ENCODE results near the gene TAOK3.
A peak's percentile ranks its signal among the peaks of the same experiment; 100 is the strongest.
"Not testable (repeated sequence)": the region's sequence is repeated elsewhere in the genome, so short reads cannot be mapped to it uniquely, and the experiment has no call there.

The TAOK3 gene

DNA sequence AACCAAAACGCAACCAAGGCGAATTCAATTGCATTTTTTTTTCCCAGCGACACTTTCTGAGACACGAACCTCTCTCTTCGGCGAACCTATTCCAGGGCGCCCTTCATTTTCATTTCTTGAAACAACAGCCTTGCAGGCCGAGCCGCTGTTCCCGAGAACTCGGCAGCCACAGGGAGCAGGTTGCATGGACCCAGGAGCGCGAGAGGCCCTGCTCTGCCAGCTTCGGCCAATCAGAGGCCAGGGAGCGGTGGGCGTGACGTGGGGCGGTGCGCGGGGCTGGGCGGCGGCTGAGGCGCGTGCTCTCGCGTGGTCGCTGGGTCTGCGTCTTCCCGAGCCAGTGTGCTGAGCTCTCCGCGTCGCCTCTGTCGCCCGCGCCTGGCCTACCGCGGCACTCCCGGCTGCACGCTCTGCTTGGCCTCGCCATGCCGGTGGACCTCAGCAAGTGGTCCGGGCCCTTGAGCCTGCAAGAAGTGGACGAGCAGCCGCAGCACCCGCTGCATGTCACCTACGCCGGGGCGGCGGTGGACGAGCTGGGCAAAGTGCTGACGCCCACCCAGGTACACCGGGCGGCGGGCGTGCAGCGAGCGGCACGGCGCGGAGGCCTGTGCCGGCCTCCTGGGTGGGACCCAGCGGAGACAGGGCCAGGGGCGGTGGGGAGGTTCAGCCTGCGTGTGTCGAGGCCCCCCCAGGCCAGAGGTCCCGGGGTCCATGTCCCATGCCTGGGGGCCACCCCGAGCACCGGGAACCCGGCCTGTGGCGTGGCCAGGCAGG, 236.7 kb downstream of the TAOK3 start, which contains the start of gene PEBP1:
PEBP1 (plus strand) TSS at position 337 of the 771 bp plus-strand sequence; CDS start at position 423, 86 bp downstream.
- Histone ChIP-seq H3K4me2 (ENCODE audit: low read depth, low read length) (peak within 1 kb of the TSS; percentile 52), H3K27ac (ENCODE audit: low read length) (no peak within 1 kb of the TSS), H3K4me1 (ENCODE audit: low read length) (no peaks in the 10 kb centered on the region), H3K9ac (ENCODE audit: low read length) (peak within 1 kb of the TSS; percentile 78), H4K20me1 (ENCODE audit: insufficient read depth, low read length) (no peaks in the 10 kb centered on the region), H3K27me3 (replicated peaks; ENCODE audit: insufficient read depth, low read length) (no peaks in the 10 kb centered on the region), H3K9me3 (replicated peaks; ENCODE audit: insufficient read depth, low read length) (no peaks in the 10 kb centered on the region), H3K4me3 (ENCODE audit: low read length) (peak within 1 kb of the TSS; percentile 77), H2AFZ (ENCODE audit: low read length) (peak within 1 kb of the TSS; percentile 61), H3F3A (ENCODE audit: insufficient read depth, low read length) (no peaks in the 10 kb centered on the region), H3K9me2 (replicated peaks; ENCODE audit: insufficient read depth, low read length) (no peaks in the 10 kb centered on the region), H3K36me3 (replicated peaks; ENCODE audit: insufficient read depth, low read length) (no peaks in the 10 kb centered on the region), H3K79me2 (ENCODE audit: low read length) (peaks cover 17% of the 10 kb centered on the region)
- DNase-seq = peak; percentile 76
- TF ChIP-seq EZH2phosphoT487 (IDR thresholded peaks at IDR 0.05; ENCODE audit: low read length) (no peak), EZH2 (optimal IDR thresholded peaks at IDR 0.05; ENCODE audit: low read depth, low read length) (no peak)
- TF ChIP-seq, protein P1, sequence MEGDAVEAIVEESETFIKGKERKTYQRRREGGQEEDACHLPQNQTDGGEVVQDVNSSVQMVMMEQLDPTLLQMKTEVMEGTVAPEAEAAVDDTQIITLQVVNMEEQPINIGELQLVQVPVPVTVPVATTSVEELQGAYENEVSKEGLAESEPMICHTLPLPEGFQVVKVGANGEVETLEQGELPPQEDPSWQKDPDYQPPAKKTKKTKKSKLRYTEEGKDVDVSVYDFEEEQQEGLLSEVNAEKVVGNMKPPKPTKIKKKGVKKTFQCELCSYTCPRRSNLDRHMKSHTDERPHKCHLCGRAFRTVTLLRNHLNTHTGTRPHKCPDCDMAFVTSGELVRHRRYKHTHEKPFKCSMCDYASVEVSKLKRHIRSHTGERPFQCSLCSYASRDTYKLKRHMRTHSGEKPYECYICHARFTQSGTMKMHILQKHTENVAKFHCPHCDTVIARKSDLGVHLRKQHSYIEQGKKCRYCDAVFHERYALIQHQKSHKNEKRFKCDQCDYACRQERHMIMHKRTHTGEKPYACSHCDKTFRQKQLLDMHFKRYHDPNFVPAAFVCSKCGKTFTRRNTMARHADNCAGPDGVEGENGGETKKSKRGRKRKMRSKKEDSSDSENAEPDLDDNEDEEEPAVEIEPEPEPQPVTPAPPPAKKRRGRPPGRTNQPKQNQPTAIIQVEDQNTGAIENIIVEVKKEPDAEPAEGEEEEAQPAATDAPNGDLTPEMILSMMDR (IDR thresholded peaks at IDR 0.05; ENCODE audit: low read length) = no peak

DNA sequence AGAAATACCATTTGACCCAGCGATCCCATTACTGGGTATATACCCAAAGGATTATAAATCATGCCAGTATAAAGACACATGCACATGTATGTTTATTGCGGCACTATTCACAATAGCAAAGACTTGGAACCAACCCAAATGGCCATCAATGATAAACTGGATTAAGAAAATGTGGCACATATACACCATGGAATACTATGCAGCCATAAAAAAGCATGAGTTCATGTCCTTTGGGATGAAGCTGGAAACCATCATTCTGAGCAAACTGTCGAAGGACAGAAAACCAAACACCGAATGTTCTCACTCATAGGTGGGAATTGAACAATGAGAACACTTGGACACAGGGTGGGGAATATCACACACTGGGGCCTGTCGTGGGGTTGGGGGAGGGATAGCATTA, 243.3 kb downstream of the TAOK3 start:
- not testable (repeated sequence) for H3K79me2 ChIP-seq (ENCODE audit: low read length); H3K9ac ChIP-seq (ENCODE audit: low read length); H3K9me3 ChIP-seq (replicated peaks; ENCODE audit: insufficient read depth, low read length); DNase-seq; H3K4me1 ChIP-seq (ENCODE audit: low read length); H3K9me2 ChIP-seq (replicated peaks; ENCODE audit: insufficient read depth, low read length); H2AFZ ChIP-seq (ENCODE audit: low read length); H3K27me3 ChIP-seq (replicated peaks; ENCODE audit: insufficient read depth, low read length); H3K27ac ChIP-seq (ENCODE audit: low read length); H4K20me1 ChIP-seq (ENCODE audit: insufficient read depth, low read length); H3K4me3 ChIP-seq (ENCODE audit: low read length); H3K4me2 ChIP-seq (ENCODE audit: low read depth, low read length); H3F3A ChIP-seq (ENCODE audit: insufficient read depth, low read length); H3K36me3 ChIP-seq (replicated peaks; ENCODE audit: insufficient read depth, low read length)

DNA sequence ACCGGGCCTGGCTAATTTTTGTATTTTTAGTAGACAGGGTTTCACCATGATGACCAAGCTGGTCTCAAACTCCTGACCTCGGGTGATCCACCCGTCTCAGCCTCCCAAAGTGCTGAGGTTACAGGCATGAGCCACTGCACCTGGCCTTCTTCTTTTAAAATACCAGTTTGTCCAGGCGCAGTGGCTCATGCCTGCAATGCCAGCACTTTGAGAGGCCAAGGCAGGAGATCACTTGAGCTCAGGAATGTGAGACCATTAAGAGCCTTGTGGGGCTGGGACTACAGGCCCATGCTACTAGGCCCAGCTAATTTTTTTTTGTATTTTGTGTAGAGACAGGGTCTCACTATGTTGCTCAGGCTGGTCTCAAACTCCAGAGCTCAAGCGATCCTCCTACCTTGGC, 244.8 kb downstream of the TAOK3 start:
- Histone ChIP-seq H3K27me3 (replicated peaks; ENCODE audit: insufficient read depth, low read length) (no peaks in the 10 kb centered on the region), H3K4me3 (ENCODE audit: low read length) (no peak overlapping the region), H3F3A (ENCODE audit: insufficient read depth, low read length) (no peaks in the 10 kb centered on the region), H3K9me2 (replicated peaks; ENCODE audit: insufficient read depth, low read length) (no peaks in the 10 kb centered on the region), H3K4me1 (ENCODE audit: low read length) (no peaks in the 10 kb centered on the region), H2AFZ (ENCODE audit: low read length) (no peak overlapping the region), H3K27ac (ENCODE audit: low read length) (no peak overlapping the region), H3K9me3 (replicated peaks; ENCODE audit: insufficient read depth, low read length) (no peaks in the 10 kb centered on the region), H3K4me2 (ENCODE audit: low read depth, low read length) (no peak overlapping the region), H3K9ac (ENCODE audit: low read length) (no peak overlapping the region), H3K36me3 (replicated peaks; ENCODE audit: insufficient read depth, low read length) (no peaks in the 10 kb centered on the region), H4K20me1 (ENCODE audit: insufficient read depth, low read length) (no peaks in the 10 kb centered on the region), H3K79me2 (ENCODE audit: low read length) (no peaks in the 10 kb centered on the region)
- TF ChIP-seq, protein P1 (IDR thresholded peaks at IDR 0.05; ENCODE audit: low read length) = no peak
- TF ChIP-seq EZH2phosphoT487 (IDR thresholded peaks at IDR 0.05; ENCODE audit: low read length) (no peak), EZH2 (optimal IDR thresholded peaks at IDR 0.05; ENCODE audit: low read depth, low read length) (no peak)
- DNase-seq = no peak

DNA sequence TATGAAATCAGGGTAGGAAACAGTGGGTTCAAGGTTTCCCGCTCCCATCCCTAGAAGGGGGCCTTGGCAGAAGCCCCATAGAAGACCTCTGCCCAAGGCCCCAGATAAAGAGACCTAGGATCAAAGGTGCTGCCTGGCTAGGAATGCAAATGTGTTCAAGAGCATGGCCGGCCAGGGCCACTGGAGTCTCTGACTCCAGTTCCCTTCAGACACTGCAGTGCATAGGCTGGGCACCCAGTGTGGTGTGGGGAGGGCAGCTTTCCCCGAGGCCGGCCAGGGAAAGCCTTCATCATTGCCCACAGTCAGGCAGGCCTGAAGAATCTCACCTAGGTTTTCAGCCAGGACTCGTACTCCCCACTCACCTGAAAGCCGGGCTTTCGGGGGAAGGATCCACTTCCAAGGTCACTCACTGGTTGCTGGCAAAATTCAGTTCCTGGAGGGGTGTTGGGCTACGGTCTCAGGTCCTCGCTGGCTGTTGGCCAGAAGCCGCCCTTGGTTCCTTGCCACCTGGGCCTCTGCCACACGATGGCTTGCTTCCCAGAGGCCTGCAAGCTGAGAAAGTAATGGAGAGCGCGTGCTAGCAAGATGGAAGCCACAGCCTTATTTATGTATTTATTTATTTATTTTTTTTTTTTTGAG, 246.5 kb downstream of the TAOK3 start:
- Histone ChIP-seq H3K79me2 (ENCODE audit: low read length) (no peaks in the 10 kb centered on the region), H3K27me3 (replicated peaks; ENCODE audit: insufficient read depth, low read length) (no peaks in the 10 kb centered on the region), H3K9ac (ENCODE audit: low read length) (no peak overlapping the region), H3K9me2 (replicated peaks; ENCODE audit: insufficient read depth, low read length) (no peaks in the 10 kb centered on the region), H3K4me3 (ENCODE audit: low read length) (no peak overlapping the region), H3K4me1 (ENCODE audit: low read length) (no peaks in the 10 kb centered on the region), H3K27ac (ENCODE audit: low read length) (no peak overlapping the region), H3K36me3 (replicated peaks; ENCODE audit: insufficient read depth, low read length) (no peaks in the 10 kb centered on the region), H3K4me2 (ENCODE audit: low read depth, low read length) (no peak overlapping the region), H3F3A (ENCODE audit: insufficient read depth, low read length) (no peaks in the 10 kb centered on the region), H3K9me3 (replicated peaks; ENCODE audit: insufficient read depth, low read length) (no peaks in the 10 kb centered on the region), H4K20me1 (ENCODE audit: insufficient read depth, low read length) (no peaks in the 10 kb centered on the region), H2AFZ (ENCODE audit: low read length) (no peak overlapping the region)
- TF ChIP-seq, protein P1 (IDR thresholded peaks at IDR 0.05; ENCODE audit: low read length) = no peak
- TF ChIP-seq EZH2 (optimal IDR thresholded peaks at IDR 0.05; ENCODE audit: low read depth, low read length) = no peak
- no peak for TF ChIP-seq EZH2phosphoT487 (IDR thresholded peaks at IDR 0.05; ENCODE audit: low read length)
- no peak for DNase-seq
